Immature natural killer cell (primary cell): ENCODE data around the gene HSPG2. TPM values are rescaled to one million over a fixed set of nuclear protein-coding genes. Genes with fewer than 3 reads are reported as not detected.
"Not testable (repeated sequence)": the region's sequence is repeated elsewhere in the genome, so short reads cannot be mapped to it uniquely, and the experiment has no call there.

Experiments used
- DNase-seq, 3 donors: peaks; one replicate each; pipeline ENCODE4 v3.0.0; 2022; ENCODE audit warnings: mixed read lengths in 1 of 3
- H3K27ac Mint-ChIP-seq, 6 donors: one replicate each; pipeline ENCODE4 v1.8.0; 2020; ENCODE audit warnings: mixed read lengths in 6 of 6, mild to moderate bottlenecking in 5 of 6, inconsistent platforms in 4 of 6, moderate library complexity in 3 of 6
- H3K27me3 Mint-ChIP-seq, 3 donors: one replicate each; pipeline ENCODE4 v1.8.0; 2020 to 2021; ENCODE audit warnings: low read depth in 3 of 3, mild to moderate bottlenecking in 3 of 3, mixed read lengths in 3 of 3, moderate library complexity in 3 of 3, inconsistent platforms in 1 of 3
- H3K36me3 Mint-ChIP-seq, 3 donors: one replicate each; pipeline ENCODE4 v1.8.0; 2020; ENCODE audit warnings: mixed read lengths in 3 of 3, inconsistent platforms in 2 of 3, mild to moderate bottlenecking in 2 of 3
- H3K4me1 Mint-ChIP-seq, 2 donors: one replicate each; pipeline ENCODE4 v1.8.0; 2020; ENCODE audit warnings: inconsistent platforms in 2 of 2, mild to moderate bottlenecking in 2 of 2, mixed read lengths in 2 of 2, moderate library complexity in 1 of 2
- H3K4me3 Mint-ChIP-seq, 5 donors: one replicate each; pipeline ENCODE4 v1.8.0; 2020; ENCODE audit warnings: mild to moderate bottlenecking in 5 of 5, mixed read lengths in 5 of 5, inconsistent platforms in 3 of 5, moderate library complexity in 3 of 5
- H3K9me3 Mint-ChIP-seq, 6 donors: one replicate each; pipeline ENCODE4 v1.8.0; 2020; ENCODE audit warnings: mild to moderate bottlenecking in 6 of 6, mixed read lengths in 6 of 6, inconsistent platforms in 4 of 6, moderate library complexity in 3 of 6
- polyA plus RNA-seq, 3 donors: library from polyadenylated mRNA; unstranded; fragments of 300-500 nt; fragmentation: Illumina TruSeq; gene quantifications; one replicate each; pipeline ENCODE4 v1.2.3, GENCODE V29; 2021

The HSPG2 gene
- polyA plus RNA-seq, 3 donors from 2014 or later: 0.19 TPM; not detected in 2

DNA sequence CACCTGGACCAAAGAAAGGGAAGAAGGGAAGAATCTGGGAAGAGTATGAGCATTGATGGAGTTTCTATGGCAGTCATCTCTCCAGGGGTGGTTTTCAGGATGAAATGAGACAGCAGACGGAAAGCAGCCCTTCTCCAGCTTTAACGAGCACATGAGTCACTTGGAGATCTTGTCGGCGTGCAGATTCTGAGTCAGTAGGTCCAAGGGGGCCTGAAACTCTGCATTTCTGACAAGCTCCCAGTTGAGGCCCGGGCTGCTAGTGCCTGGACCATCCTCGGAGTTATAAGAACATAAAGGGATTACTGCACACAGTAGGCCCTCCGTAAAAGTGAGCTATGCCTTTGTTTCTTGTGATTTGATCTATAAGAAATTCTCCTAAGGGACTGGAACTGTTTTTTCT lies 17.6 kb downstream of the HSPG2 start:
- Mint-ChIP-seq H3K36me3 (no peaks in the 10 kb centered on the region), H3K9me3 (no peaks in the 10 kb centered on the region), H3K4me3 (no peak overlapping the region), H3K27ac (no peak overlapping the region), H3K4me1 (no peaks in the 10 kb centered on the region), H3K27me3 (peaks cover 2 to 5% (median 2%) of the 10 kb centered on the region in 3 donors)
- no peak for DNase-seq

DNA sequence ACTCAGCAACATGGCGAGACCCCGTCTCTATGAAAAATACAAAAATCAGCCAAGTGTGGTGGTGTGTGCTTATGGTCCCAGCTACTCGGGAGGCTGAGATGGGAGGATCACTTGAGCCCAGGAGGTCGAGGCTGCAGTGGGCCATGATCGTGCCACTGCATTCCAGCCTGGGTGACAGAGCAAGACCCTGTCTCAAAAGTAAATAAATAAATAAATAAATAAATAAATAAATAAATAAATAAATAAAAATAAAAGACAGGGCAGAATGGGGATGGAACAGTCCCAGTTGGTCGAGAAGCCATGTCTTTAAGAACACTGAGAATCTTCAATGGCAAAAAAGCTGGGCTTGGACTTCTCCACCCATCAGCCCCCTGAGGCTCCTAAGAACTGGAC lies 19.9 kb downstream of the HSPG2 start:
- not testable (repeated sequence) for H3K27ac Mint-ChIP-seq, H3K4me3 Mint-ChIP-seq, DNase-seq, H3K27me3 Mint-ChIP-seq, H3K9me3 Mint-ChIP-seq, H3K4me1 Mint-ChIP-seq, H3K36me3 Mint-ChIP-seq

- H3K9me3 Mint-ChIP-seq: no peaks in the 10 kb centered on the region
- H3K27ac Mint-ChIP-seq: no peak overlapping the region
- H3K36me3 Mint-ChIP-seq: no peaks in the 10 kb centered on the region
- peaks cover 9 to 10% of the 10 kb centered on the region in 2 donors for H3K4me1 Mint-ChIP-seq
- H3K27me3 Mint-ChIP-seq: peaks cover 0 to 2% (median 2%) of the 10 kb centered on the region in 3 donors
- no peak for DNase-seq
- H3K4me3 Mint-ChIP-seq: no peak overlapping the region
Observed at GRCh38 chr1:21916447-21917238, 20.5 kb downstream of the HSPG2 start.

- Mint-ChIP-seq H3K27me3 (peaks cover 0 to 3% (median 0%) of the 10 kb centered on the region in 3 donors), H3K9me3 (no peaks in the 10 kb centered on the region), H3K4me1 (peaks cover 9 to 10% of the 10 kb centered on the region in 2 donors), H3K36me3 (no peaks in the 10 kb centered on the region), H3K27ac (peak overlapping the region in 2 of 6 donors; percentile 39 to 57), H3K4me3 (no peak overlapping the region)
- DNase-seq: no peak
Observed at GRCh38 chr1:21914880-21915640, 22.1 kb downstream of the HSPG2 start.

DNA sequence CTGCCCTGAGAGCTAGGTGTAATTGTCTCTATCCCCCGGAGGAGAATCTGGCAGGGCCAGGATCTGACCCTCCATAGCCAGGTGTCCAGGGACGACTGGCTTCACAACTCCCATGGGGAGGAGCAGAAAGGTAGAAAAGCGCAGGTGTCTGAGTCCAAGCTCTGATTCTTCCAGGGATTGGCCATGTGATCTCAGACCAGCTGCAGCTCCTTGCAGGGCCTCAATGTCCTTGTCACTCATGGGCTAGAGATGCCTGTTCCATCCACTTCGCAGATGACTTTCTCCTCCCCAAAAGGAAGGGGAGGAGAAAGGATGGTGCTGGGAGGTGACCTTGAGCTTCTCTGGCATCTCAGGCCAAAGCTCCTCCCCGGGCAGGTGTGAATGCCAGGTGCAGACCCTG lies 22.7 kb downstream of the HSPG2 start:
- Mint-ChIP-seq H3K36me3 (no peaks in the 10 kb centered on the region), H3K4me3 (no peak overlapping the region), H3K27me3 (peaks cover 0 to 3% (median 0%) of the 10 kb centered on the region in 3 donors), H3K27ac (peak overlapping the region in 5 of 6 donors; percentile 60 to 86 (median 74)), H3K4me1 (peaks cover 9 to 10% of the 10 kb centered on the region in 2 donors), H3K9me3 (no peaks in the 10 kb centered on the region)
- no peak for DNase-seq

GRCh38 chr1:21913763-21914162 lies 23.3 kb downstream of the HSPG2 start:
- DNase-seq: peak in 2 of 3 donors; percentile 19 to 46
- Mint-ChIP-seq H3K4me1 (peaks cover 9 to 10% of the 10 kb centered on the region in 2 donors), H3K27me3 (peaks cover 0 to 3% (median 0%) of the 10 kb centered on the region in 3 donors), H3K9me3 (no peaks in the 10 kb centered on the region), H3K4me3 (peak overlapping the region in 2 of 5 donors; percentile 5 to 33), H3K36me3 (no peaks in the 10 kb centered on the region), H3K27ac (peak overlapping the region; percentile 60 to 86 (median 78))

DNA sequence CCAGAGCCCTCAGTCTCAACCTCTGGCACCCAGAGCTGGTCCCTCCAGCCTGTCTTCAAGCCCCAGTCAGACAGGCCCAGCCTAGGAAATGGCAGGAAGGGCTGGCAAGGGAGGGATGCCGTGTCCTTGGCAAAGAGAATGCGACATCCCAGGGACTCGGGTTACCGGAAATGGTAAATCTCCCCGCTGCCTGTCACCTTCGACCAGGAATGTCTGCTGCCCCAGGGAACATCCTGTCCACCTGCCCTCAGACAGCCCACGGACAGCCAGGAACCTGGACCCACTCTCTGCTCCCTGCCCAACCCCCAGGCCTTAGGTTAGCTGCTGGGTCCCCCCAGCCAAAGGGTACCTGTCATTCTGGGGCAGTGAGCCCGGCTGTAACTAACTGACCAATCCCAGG lies 23.9 kb downstream of the HSPG2 start:
- Mint-ChIP-seq H3K27ac (peak overlapping the region; percentile 60 to 86 (median 78)), H3K4me3 (no peak overlapping the region)

DNA sequence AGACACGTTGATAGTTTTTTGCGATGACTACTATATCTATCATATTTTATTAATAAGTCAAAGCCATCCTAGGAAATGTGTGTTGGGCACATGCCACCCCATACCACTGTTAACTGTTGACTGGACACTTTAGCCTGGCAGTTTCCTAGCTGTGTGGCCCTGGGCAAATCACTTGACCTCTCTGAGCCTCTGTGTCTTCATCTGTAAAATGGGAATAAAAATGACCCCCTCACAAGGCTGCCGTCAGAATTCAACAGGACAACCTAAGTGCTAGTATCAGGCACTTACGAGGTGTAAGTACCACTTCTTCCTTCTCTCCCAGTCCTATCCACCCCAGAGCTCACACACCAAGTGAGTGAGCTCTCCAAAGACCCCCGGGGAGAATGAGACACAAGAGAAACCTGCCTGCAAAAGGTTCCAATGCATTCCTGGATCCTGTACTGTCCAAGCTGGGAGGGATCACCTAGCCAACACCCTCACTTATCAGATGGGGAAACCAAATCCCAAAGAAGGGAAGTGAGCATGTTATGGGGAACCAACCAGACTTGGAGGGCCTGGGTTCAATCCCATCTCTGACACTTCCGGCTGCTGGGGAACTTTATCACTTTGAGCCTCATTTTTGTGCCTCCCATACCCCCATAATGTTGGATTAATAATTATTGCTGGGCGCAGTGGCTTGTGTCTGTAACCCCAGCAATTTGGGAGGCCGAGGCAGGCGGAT lies 24.9 kb downstream of the HSPG2 start:
- H3K9me3 Mint-ChIP-seq: no peaks in the 10 kb centered on the region
- H3K36me3 Mint-ChIP-seq: no peaks in the 10 kb centered on the region
- DNase-seq: no peak
- peaks cover 0 to 3% (median 0%) of the 10 kb centered on the region in 3 donors for H3K27me3 Mint-ChIP-seq
- no peak overlapping the region for H3K27ac Mint-ChIP-seq
- peaks cover 9 to 10% of the 10 kb centered on the region in 2 donors for H3K4me1 Mint-ChIP-seq
- H3K4me3 Mint-ChIP-seq: no peak overlapping the region

More for the DNA sequence above, 23.9 kb downstream of the HSPG2 start:
- Mint-ChIP-seq H3K9me3 (no peaks in the 10 kb centered on the region), H3K36me3 (no peaks in the 10 kb centered on the region), H3K4me1 (peaks cover 9 to 10% of the 10 kb centered on the region in 2 donors), H3K27me3 (peaks cover 0 to 3% (median 0%) of the 10 kb centered on the region in 3 donors)
- no peak for DNase-seq

GRCh38 chr1:21911205-21912001 lies 25.7 kb downstream of the HSPG2 start:
- DNase-seq: no peak
- Mint-ChIP-seq H3K4me1 (peaks cover 9 to 10% of the 10 kb centered on the region in 2 donors), H3K4me3 (no peak overlapping the region), H3K27me3 (peaks cover 0 to 1% (median 0%) of the 10 kb centered on the region in 3 donors), H3K36me3 (no peaks in the 10 kb centered on the region), H3K27ac (no peak overlapping the region), H3K9me3 (no peaks in the 10 kb centered on the region)

GRCh38 chr1:21910558-21911204 lies 26.4 kb downstream of the HSPG2 start:
- Mint-ChIP-seq H3K36me3 (no peaks in the 10 kb centered on the region), H3K9me3 (no peaks in the 10 kb centered on the region), H3K4me3 (no peak overlapping the region), H3K27me3 (peaks cover 0 to 1% (median 0%) of the 10 kb centered on the region in 3 donors), H3K4me1 (peaks cover 9 to 10% of the 10 kb centered on the region in 2 donors), H3K27ac (no peak overlapping the region)
- no peak for DNase-seq

DNA sequence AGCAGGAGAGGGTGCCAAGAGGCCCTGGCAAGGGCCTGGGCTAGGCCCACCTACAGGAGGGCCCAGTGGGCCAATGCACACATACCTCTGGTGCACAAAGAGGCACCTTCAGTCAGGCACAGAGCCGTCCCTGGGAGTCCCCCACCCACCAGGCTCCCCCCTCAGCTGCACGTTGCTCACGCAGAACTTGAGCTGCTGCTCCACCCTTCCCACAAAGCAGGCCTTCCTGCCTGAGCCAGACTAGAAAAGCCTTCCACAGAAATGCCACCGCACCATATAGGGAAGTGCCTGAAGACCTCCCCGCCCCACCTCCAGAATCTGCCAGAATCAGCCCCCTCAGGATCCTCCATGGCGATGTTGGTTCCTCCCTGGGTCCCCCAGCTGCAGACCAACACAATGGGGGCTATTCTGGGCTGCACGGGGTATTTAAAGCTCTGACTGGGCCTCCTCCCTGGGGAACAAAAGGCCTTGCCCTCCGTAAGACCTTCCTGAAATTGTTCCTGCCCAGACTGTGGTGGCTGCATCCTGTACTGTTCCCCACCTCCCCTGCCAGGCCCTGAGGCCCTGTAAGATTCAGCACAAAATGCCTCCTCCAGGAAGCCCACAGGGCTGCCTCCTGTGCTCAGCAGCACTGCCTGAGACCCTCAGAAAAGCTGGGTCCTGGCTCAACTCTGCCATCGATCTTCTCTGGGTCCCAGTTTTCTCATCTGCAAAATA lies 27.2 kb downstream of the HSPG2 start:
- H3K27ac Mint-ChIP-seq: peak overlapping the region in 1 of 6 donors; percentile 11

GRCh38 chr1:21909286-21909759 lies 27.8 kb downstream of the HSPG2 start:
- Mint-ChIP-seq H3K36me3 (no peaks in the 10 kb centered on the region), H3K4me1 (peaks cover 9 to 10% of the 10 kb centered on the region in 2 donors), H3K9me3 (no peaks in the 10 kb centered on the region), H3K4me3 (no peak overlapping the region), H3K27me3 (peaks cover 0 to 3% (median 0%) of the 10 kb centered on the region in 3 donors), H3K27ac (no peak overlapping the region)
- no peak for DNase-seq

More for the DNA sequence above, 27.2 kb downstream of the HSPG2 start:
- Mint-ChIP-seq H3K36me3 (no peaks in the 10 kb centered on the region), H3K9me3 (no peaks in the 10 kb centered on the region), H3K4me1 (peaks cover 9 to 10% of the 10 kb centered on the region in 2 donors), H3K27me3 (peaks cover 0 to 3% (median 0%) of the 10 kb centered on the region in 3 donors), H3K4me3 (no peak overlapping the region)
- no peak for DNase-seq
